Prostate gland (tissue), 2 donors: ENCODE data around the gene KL. TPM values are rescaled to one million over a fixed set of nuclear protein-coding genes. Genes with fewer than 3 reads are reported as not detected.

Source experiments
- DNase-seq: peaks from one replicate; pipeline ENCODE4 v3.0.0-alpha.2; 2019; ENCODE audit warnings: low spot score
- H3K27ac ChIP-seq, 2 donors: fragments of 200-600 bp; sonication (generic); 2 replicates each; pipeline ENCODE4 v1.5.1; 2017 to 2019
- H3K27me3 ChIP-seq: fragments of 200-600 bp; sonication (generic); replicated peaks from 2 replicates; pipeline ENCODE4 v1.5.1; 2019; ENCODE audit not compliant: insufficient read depth
- H3K36me3 ChIP-seq, 2 donors: fragments of 200-600 bp; sonication (generic); 1 replicate in 1 of 2; 2 replicates in 1 of 2; pipeline versions ENCODE4 v1.5.1 to v1.8.1; 2017 to 2019
- H3K4me1 ChIP-seq: fragments of 200-600 bp; sonication (generic); replicated peaks from 2 replicates; pipeline ENCODE4 v1.5.1; 2019
- H3K4me3 ChIP-seq, 2 donors: fragments of 200-600 bp; sonication (generic); 2 replicates each; pipeline ENCODE4 v1.5.1; 2017 to 2019
- H3K9me3 ChIP-seq: fragments of 200-600 bp; sonication (generic); 2 replicates; pipeline ENCODE4 v1.5.1; 2017
- POLR2A ChIP-seq: fragments of 450-650 bp; IDR thresholded peaks from one replicate; pipeline ENCODE4 v1.6.1; 2016; ENCODE audit warnings: antibody characterized with exemption, mild to moderate bottlenecking
- POLR2AphosphoS5 ChIP-seq: sonication (generic); formaldehyde crosslinking; IDR thresholded peaks from one replicate; pipeline ENCODE4 v1.6.1; 2017; ENCODE audit warnings: antibody characterized with exemption
- WGBS: methylation state at CpG from one replicate; pipeline ENCODE4 v1.1.5; 2018; 5-methylcytosine and 5-hydroxymethylcytosine counted together
- intact Hi-C: fragments of 100-400 bp; cut with DNase I; formaldehyde crosslinking; loops from one replicate; pipeline ENCODE4 v1.14.2; 2022
- total RNA-seq, 2 donors: library from RNA; depleted of rRNA; stranded (reverse); fragments of >200 nt; gene quantifications; one replicate each; pipeline ENCODE4 v1.1.0, GENCODE V29; 2016
- TF ChIP-seq, protein P1 (sequence below), 4 experiments: fragments of 200-600 bp in 2 of 4; fragments of 450-650 bp in 2 of 4; sonication (generic) in 2 of 4; IDR thresholded peaks; 1 replicate in 3 of 4; 2 replicates in 1 of 4; pipeline ENCODE4 v1.5.1; 2016 to 2019; ENCODE audit warnings: antibody characterized with exemption in 4 of 4, mild to moderate bottlenecking in 2 of 4, moderate library complexity in 2 of 4

Gene KL
- total RNA-seq, 2 donors from 2014 or later: 13.9 to 46.8 TPM

DNA sequence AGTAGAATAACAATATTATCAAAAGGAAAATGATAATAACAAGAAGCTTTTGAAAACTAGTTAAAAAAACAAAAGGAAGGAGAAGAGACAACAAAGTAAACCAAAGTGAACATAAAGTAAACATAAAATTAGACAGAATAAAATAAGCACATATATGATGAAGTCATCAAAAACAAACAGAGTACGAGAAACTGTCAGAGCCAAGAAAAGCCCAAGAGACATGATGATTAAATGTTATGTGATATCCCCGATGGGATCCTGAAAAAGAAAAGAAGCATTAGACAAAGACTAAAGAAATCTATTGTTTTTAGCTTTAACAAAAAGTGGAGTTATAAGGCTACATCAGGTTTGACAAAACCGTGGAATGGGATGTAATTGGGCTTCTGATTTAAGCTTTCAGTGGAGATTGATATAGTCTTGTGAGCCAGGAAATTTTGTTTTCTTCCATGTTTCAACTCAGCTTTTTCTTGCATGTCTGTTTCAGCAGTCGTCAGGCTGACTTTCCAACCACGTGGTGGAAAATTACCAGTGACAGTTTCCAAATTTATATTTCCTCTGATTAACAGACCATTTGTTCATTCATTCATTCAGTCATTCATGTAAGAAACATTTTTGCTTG is 64.9 kb downstream of the KL start:
- Histone ChIP-seq H3K4me3 (no peak overlapping the region), H3K27me3 (no peaks in the 10 kb centered on the region), H3K27ac (no peak overlapping the region), H3K36me3 (no peaks in the 10 kb centered on the region), H3K9me3 (no peaks in the 10 kb centered on the region), H3K4me1 (no peaks in the 10 kb centered on the region)
- TF ChIP-seq, protein P1, sequence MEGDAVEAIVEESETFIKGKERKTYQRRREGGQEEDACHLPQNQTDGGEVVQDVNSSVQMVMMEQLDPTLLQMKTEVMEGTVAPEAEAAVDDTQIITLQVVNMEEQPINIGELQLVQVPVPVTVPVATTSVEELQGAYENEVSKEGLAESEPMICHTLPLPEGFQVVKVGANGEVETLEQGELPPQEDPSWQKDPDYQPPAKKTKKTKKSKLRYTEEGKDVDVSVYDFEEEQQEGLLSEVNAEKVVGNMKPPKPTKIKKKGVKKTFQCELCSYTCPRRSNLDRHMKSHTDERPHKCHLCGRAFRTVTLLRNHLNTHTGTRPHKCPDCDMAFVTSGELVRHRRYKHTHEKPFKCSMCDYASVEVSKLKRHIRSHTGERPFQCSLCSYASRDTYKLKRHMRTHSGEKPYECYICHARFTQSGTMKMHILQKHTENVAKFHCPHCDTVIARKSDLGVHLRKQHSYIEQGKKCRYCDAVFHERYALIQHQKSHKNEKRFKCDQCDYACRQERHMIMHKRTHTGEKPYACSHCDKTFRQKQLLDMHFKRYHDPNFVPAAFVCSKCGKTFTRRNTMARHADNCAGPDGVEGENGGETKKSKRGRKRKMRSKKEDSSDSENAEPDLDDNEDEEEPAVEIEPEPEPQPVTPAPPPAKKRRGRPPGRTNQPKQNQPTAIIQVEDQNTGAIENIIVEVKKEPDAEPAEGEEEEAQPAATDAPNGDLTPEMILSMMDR (IDR thresholded peaks at IDR 0.05): no peak
- TF ChIP-seq POLR2AphosphoS5: no peak
- no peak for TF ChIP-seq POLR2A
- WGBS: 45% methylated on average over 5 of the region's 5 CpGs
- intact Hi-C loops: no loop called here
- no peak for DNase-seq

DNA sequence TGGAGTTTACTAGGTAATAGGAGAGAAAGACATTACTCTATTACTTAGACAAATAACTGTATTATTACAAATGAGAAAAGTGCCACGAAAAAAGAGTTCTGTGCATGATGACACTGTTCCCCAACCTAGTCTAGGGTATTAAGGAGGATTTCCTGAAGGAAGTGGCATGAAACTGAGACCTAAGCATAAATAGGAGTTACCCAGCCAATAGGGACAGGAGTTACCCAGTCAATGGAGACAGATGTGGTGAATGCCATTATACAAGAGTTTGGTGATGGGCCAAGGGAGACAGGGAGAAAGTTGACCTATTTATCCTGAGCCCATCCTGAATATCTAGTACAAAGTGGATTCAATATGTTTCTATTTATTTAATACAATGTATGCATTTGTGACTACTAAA is 65.4 kb downstream of the KL start:
- Histone ChIP-seq H3K36me3 (no peaks in the 10 kb centered on the region), H3K27me3 (no peaks in the 10 kb centered on the region), H3K9me3 (no peaks in the 10 kb centered on the region), H3K4me1 (no peaks in the 10 kb centered on the region), H3K27ac (no peak overlapping the region), H3K4me3 (no peak overlapping the region)
- 76% methylated on average over 1 of the region's 1 CpG for WGBS
- intact Hi-C loops: no loop called here
- TF ChIP-seq POLR2A: no peak
- TF ChIP-seq POLR2AphosphoS5: no peak
- TF ChIP-seq, protein P1 (IDR thresholded peaks at IDR 0.05): no peak
- no peak for DNase-seq

DNA sequence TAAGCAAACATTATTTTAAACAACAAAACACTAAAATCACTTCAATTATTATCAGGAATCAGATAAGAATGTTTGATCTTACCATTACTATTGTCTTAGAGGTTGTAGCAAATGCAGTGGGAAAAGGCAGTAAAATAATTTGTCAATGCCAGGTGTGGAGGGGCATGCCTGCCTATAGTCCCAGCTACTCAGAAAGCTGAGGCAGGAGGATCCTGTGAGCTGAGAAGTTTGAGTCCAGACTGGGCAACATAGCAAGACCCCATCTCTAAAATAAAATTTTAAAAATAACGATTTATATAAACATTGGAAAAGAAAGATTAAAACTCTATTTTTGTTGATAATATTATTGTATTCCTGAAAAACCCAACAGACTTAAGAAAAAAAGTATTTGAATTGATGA is 66.8 kb downstream of the KL start:
- H3K27ac ChIP-seq: no peak overlapping the region
- TF ChIP-seq POLR2AphosphoS5 (no peak), POLR2A (no peak)
- TF ChIP-seq, protein P1 (IDR thresholded peaks at IDR 0.05): no peak
- no peaks in the 10 kb centered on the region for H3K27me3 ChIP-seq
- no peak for DNase-seq
- intact Hi-C loops: no loop called here
- no peaks in the 10 kb centered on the region for H3K4me1 ChIP-seq
- no peak overlapping the region for H3K4me3 ChIP-seq
- no peaks in the 10 kb centered on the region for H3K36me3 ChIP-seq
- 92% methylated on average over 1 of the region's 1 CpG for WGBS
- no peaks in the 10 kb centered on the region for H3K9me3 ChIP-seq

DNA sequence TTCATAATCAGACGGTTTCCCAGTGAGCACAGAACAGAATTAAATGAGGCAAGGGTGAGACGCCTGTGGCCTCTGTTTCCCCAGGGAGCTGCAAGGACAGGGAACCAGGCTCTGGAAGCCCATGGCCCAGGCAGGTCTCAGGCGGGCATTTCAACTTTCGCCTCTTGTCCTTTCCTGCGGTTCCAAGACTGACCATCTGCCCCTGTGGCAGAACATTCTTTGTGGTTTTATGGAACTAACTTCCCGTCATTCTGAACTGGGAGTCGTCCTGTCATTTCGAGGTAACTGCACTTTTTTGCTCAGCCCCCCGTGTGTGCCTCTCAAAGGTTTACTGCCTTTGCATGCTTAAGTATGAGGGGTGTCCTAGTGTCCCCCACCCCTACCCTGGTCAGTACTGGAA is 70.9 kb downstream of the KL start:
- TF ChIP-seq, protein P1 (IDR thresholded peaks at IDR 0.05): no peak
- TF ChIP-seq POLR2AphosphoS5 (no peak), POLR2A (no peak)
- H3K36me3 ChIP-seq: no peaks in the 10 kb centered on the region
- H3K27me3 ChIP-seq: no peaks in the 10 kb centered on the region
- DNase-seq: no peak
- intact Hi-C loops: no loop called here
- no peaks in the 10 kb centered on the region for H3K9me3 ChIP-seq
- H3K27ac ChIP-seq: no peak overlapping the region
- H3K4me3 ChIP-seq: no peak overlapping the region
- 89% methylated on average over 9 of the region's 9 CpGs for WGBS
- peaks cover 3% of the 10 kb centered on the region for H3K4me1 ChIP-seq

DNA sequence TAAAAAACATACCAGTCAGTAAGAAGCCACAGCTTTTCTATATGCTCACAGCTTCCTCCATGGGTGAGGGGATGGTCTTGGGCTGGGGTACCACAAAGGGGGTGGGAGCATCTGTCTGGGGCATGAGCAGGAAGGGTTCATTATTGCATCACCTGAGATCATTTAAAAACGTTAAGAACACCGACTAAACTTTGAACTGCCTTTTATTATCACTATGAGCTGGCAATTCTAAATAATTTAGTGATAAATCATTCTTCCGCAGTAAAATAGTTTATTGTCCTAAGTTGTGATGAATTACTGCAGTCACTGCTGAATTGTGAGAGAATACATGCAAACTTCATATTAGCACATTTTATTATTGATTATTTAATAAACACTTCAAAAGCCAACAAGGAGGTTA is 71.6 kb downstream of the KL start:
- Histone ChIP-seq H3K4me3 (no peak overlapping the region), H3K27ac (no peak overlapping the region), H3K36me3 (no peaks in the 10 kb centered on the region), H3K4me1 (peaks cover 3% of the 10 kb centered on the region), H3K27me3 (no peaks in the 10 kb centered on the region), H3K9me3 (no peaks in the 10 kb centered on the region)
- 33% methylated on average over 3 of the region's 3 CpGs for WGBS
- TF ChIP-seq, protein P1 (IDR thresholded peaks at IDR 0.05): no peak
- no peak for TF ChIP-seq POLR2AphosphoS5
- no peak for TF ChIP-seq POLR2A
- intact Hi-C loops: no loop called here
- DNase-seq: no peak
